ENCODE data around the gene TCF19.
A peak's percentile ranks its signal among the peaks of the same experiment; 100 is the strongest.
"Not testable (repeated sequence)": the region's sequence is repeated elsewhere in the genome, so short reads cannot be mapped to it uniquely, and the experiment has no call there.

Gene TCF19

DNA sequence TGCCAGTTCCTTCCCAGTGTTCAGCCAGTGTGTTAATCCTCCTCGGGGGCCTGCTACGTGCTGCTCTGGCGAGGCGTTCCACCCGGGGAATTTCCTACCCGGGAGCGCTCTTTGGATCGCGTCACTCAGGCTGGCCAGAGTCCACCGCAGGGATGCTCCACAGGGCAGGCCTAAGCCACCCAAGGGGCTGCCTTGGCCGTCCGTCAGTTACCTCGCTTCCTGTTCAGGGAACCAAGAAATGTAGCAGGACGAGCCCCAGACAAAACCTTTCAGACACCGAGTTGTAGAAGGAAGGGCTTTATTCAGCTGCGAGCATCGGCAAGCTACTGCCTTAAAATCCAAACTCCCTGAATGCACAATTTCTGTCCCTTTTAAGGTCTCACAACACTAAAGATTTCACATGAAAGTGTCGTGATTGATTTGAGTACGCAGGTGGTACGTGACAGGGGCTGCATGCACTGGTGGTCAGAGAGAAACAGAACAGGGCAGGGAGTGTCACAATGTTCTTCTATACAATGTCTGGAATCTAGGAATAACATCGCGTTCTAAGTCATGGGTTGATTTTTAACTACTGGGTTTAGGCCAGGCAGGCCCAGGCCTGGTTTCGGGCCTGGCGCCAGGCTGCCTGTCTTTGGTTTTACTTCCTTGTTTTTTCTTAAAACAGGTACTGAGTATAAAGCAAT, 27.8 kb downstream of the TCF19 start:
- Mint-ChIP-seq H3K27ac (peak overlapping the region; percentile 98 to 99 (median 99)), H3K36me3 (ENCODE audit: low read depth) (no peaks in the 10 kb centered on the region), H3K9me3 (no peaks in the 10 kb centered on the region), H3K27me3 (ENCODE audit: low read depth) (no peaks in the 10 kb centered on the region), H3K4me1 (no peaks in the 10 kb centered on the region), H3K4me3 (peak overlapping the region; percentile 9 to 73 (median 49))
- TF ChIP-seq, protein P1, sequence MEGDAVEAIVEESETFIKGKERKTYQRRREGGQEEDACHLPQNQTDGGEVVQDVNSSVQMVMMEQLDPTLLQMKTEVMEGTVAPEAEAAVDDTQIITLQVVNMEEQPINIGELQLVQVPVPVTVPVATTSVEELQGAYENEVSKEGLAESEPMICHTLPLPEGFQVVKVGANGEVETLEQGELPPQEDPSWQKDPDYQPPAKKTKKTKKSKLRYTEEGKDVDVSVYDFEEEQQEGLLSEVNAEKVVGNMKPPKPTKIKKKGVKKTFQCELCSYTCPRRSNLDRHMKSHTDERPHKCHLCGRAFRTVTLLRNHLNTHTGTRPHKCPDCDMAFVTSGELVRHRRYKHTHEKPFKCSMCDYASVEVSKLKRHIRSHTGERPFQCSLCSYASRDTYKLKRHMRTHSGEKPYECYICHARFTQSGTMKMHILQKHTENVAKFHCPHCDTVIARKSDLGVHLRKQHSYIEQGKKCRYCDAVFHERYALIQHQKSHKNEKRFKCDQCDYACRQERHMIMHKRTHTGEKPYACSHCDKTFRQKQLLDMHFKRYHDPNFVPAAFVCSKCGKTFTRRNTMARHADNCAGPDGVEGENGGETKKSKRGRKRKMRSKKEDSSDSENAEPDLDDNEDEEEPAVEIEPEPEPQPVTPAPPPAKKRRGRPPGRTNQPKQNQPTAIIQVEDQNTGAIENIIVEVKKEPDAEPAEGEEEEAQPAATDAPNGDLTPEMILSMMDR (IDR thresholded peaks at IDR 0.05; ENCODE audit: unreplicated experiment in 3 of 3) = no peak

DNA sequence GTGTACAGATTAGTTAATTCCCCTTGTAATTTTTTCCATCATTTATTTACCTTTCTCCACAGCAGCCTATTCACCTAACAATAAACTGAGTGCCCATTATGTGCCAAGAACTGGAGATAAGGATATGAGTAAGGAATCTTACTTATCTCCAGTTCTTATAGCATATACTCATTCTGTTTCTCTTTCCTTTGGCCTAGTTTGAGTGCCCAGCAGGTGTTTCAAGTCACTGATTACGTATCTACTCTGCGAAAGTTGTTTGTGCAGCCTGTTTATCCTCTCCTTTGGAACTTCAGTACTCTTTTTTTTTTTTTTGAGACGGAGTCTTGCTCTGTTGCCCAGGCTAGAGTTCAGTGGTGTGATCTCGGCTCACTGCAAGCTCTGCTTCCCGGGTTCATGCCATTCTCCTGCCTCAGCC, 29.4 kb downstream of the TCF19 start:
- Mint-ChIP-seq H3K36me3 (ENCODE audit: low read depth) (no peaks in the 10 kb centered on the region), H3K9me3 (no peaks in the 10 kb centered on the region), H3K4me1 (no peaks in the 10 kb centered on the region), H3K4me3 (no peak overlapping the region), H3K27me3 (ENCODE audit: low read depth) (no peaks in the 10 kb centered on the region), H3K27ac (peak overlapping the region; percentile 57 to 74 (median 68))
- TF ChIP-seq, protein P1 (IDR thresholded peaks at IDR 0.05; ENCODE audit: unreplicated experiment in 3 of 3) = no peak

DNA sequence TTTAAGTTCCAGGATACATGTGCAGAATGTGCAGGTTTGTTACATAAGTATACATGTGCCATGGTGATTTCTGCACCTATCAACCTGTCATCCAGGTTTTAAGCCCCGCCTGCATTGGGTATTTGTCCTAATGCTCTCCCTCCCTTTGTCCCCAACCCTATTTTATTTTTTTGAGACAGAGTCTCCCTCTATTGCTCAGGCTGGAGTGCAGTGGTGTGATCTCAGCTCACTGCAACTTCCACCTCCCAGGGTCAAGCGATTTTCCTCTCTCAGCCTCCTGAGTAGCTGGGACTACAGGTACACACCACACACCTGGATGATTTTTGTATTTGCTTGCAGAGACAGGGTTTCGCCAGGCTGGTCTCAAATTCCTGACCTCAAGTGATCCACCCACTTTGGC, 30.8 kb downstream of the TCF19 start:
- H3K9me3 Mint-ChIP-seq; H3K4me1 Mint-ChIP-seq; H3K36me3 Mint-ChIP-seq (ENCODE audit: low read depth); H3K4me3 Mint-ChIP-seq; H3K27ac Mint-ChIP-seq; H3K27me3 Mint-ChIP-seq (ENCODE audit: low read depth): not testable (repeated sequence)

DNA sequence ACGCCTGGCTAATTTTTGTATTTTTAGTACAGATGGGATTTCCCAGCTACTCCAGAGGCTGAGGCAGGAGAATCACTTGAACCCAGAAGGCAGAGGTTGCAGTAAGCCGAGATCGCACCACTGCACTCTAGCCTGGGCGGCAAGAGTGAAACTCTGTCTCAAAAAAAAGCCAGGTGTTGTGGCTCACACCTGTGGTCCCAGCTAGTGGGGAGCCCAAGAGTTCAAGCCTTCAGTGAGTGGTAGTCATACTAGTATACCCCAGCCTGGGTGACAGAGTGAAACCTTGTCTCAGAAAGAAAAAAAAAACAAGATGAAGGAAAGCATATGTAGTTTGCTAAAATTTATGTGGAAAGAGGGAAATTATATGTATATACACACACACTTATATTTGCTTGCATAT, 32.1 kb downstream of the TCF19 start:
- Mint-ChIP-seq H3K9me3 (no peaks in the 10 kb centered on the region), H3K4me3 (no peak overlapping the region), H3K36me3 (ENCODE audit: low read depth) (no peaks in the 10 kb centered on the region), H3K27ac (no peak overlapping the region), H3K4me1 (no peaks in the 10 kb centered on the region), H3K27me3 (ENCODE audit: low read depth) (no peaks in the 10 kb centered on the region)
- TF ChIP-seq, protein P1 (IDR thresholded peaks at IDR 0.05; ENCODE audit: unreplicated experiment in 3 of 3) = no peak

DNA sequence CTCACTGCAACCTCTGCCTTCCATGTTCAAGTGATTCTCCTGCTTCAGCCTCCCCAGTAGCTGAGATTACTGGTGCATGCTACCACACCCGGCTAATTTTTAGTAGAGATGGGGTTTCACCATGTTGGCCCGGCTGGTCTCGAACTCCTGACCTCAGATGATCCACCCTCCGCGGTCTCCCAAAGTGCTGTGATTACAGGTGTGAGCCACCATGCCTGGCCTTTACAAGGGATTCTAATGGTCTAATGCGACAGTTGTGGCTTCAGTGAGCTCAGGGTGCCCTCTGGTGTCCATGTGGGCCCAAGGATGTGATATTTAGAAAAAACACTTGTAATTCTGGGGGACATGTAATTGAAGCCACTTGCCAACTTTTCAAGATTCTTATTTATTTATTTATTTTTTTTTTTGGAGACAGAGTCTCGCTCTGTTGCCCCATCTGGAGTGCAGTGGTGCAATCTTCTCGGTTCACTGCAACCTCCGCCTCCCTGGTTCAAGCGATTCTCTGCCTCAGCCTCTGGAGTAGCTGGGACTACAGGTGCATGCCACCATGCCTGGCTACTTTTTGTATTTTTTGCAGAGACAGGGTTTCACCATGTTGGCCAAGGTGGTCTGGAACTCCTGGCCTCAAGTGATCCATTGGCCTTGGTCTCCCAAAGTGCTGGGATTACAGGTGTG, 34.2 kb downstream of the TCF19 start:
- TF ChIP-seq, protein P1 (IDR thresholded peaks at IDR 0.05; ENCODE audit: unreplicated experiment in 3 of 3) = peak; percentile 55 to 63 (median 56)
- not testable (repeated sequence) for H3K4me1 Mint-ChIP-seq; H3K27me3 Mint-ChIP-seq (ENCODE audit: low read depth); H3K36me3 Mint-ChIP-seq (ENCODE audit: low read depth); H3K4me3 Mint-ChIP-seq; H3K9me3 Mint-ChIP-seq
- peak overlapping the region in 2 of 3 experiments; percentile 32 to 40 for H3K27ac Mint-ChIP-seq

DNA sequence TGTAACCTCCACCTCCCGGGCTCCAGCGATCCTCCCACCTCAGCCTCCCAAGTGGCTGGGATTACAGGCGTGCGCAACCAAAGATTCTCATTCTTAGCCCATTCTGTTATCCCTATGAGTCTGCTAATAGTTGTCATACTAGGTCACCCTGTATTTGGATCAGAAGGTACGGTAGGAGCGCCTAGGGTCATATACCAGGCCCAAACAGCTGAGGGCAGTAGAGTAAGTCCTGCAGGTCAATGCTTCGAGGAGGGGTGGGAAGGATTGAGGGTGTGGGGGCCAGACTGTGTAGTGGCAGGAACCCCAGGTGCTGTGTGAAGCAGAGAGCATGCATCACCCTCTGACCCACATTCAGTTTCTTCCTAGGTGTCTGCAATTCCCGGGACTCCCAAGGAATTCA, 34.8 kb downstream of the TCF19 start:
- H3K4me1 Mint-ChIP-seq = peaks cover 5% of the 10 kb centered on the region
- TF ChIP-seq, protein P1 (IDR thresholded peaks at IDR 0.05; ENCODE audit: unreplicated experiment in 3 of 3) = no peak
- H3K27me3 Mint-ChIP-seq (ENCODE audit: low read depth) = no peaks in the 10 kb centered on the region
- H3K4me3 Mint-ChIP-seq = peak overlapping the region in 1 of 3 experiments; percentile 28
- no peaks in the 10 kb centered on the region for H3K9me3 Mint-ChIP-seq
- no peaks in the 10 kb centered on the region for H3K36me3 Mint-ChIP-seq (ENCODE audit: low read depth)
- no peak overlapping the region for H3K27ac Mint-ChIP-seq
